ENCODE results near the gene PTPN4.
"Not testable (repeated sequence)": the region's sequence is repeated elsewhere in the genome, so short reads cannot be mapped to it uniquely, and the experiment has no call there.

PTPN4 gene

DNA sequence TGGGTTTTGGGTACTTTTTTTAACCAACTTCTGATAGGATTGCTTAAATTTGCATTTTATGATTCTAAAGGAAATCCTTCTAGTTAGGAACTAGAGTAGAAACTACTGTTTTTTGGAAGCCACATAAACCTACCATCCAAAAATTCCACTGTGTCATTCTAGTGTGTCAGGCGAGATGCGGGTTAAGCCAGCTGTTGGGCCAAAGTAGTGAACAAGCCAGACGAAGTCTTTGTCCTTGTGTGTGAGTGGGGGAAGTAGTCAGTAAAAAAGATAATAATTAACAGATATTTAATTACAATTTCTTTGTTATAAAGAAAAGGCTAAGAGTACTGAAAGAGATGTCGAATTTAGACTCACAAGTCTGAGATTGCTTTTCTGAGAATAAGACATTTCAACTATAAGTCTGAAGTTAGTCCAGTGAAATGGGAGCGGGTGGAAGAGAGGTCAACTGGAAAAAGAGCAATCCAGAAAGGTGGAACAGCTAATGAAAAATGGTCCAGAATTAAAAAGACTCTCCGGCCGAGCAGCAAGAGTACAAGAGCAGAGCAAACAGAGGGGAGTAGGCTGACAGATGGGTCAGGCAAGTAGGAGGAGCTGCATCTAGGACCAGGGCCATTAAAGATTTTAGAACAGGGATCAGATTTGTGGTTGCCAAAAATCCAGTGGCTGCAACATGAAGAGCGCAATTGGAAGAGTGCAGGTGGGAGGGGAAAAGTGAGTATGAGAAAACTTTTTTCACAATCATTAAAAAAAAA is 254.7 kb downstream of the PTPN4 start:
- no peaks in the 10 kb centered on the region for H3K27me3 ChIP-seq (ENCODE audit: insufficient read depth, low read length)
- H3K27ac ChIP-seq (ENCODE audit: low read depth, low read length), result no peak overlapping the region
- H3K4me3 ChIP-seq (ENCODE audit: low read depth, low read length), result peak overlapping the region; percentile 100
- H2AFZ ChIP-seq (ENCODE audit: low read length, unreplicated experiment), result no peak overlapping the region
- no peaks in the 10 kb centered on the region for H3K36me3 ChIP-seq (ENCODE audit: insufficient read depth, low read length)
- H3K4me1 ChIP-seq (ENCODE audit: control insufficient read depth, insufficient read depth, low read length, unreplicated experiment), result peaks cover 20% of the 10 kb centered on the region
- peaks cover 47% of the 10 kb centered on the region for H3K79me2 ChIP-seq (ENCODE audit: control insufficient read depth, insufficient read depth, low read length, unreplicated experiment)

DNA sequence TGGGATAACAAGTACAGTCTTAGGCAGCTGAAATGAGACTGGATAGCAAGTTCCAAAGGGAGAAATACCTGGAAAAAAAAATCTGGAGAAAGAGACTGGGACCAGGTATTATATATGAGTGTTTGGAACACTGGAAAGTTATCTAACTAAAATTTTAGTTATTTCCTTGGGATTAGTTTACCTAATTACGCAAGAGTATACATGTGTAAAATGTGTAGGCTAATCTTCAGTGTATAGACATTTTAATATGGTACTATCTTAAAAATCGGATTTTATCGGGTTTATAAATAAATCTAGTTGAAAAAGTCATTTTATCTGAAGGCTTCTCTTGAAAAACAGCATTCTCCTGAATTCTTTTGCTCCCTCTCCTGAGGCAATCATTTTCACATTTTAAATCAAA is 257.1 kb downstream of the PTPN4 start:
- Histone ChIP-seq H3K36me3 (ENCODE audit: insufficient read depth, low read length) (no peaks in the 10 kb centered on the region), H3K27ac (ENCODE audit: low read depth, low read length) (peak overlapping the region; percentile 20; the same call in 1 of the 2 replicates), H2AFZ (ENCODE audit: low read length, unreplicated experiment) (peak overlapping the region; percentile 58), H3K27me3 (ENCODE audit: insufficient read depth, low read length) (no peaks in the 10 kb centered on the region), H3K79me2 (ENCODE audit: control insufficient read depth, insufficient read depth, low read length, unreplicated experiment) (peaks cover 47% of the 10 kb centered on the region), H3K4me1 (ENCODE audit: control insufficient read depth, insufficient read depth, low read length, unreplicated experiment) (peaks cover 20% of the 10 kb centered on the region), H3K4me3 (ENCODE audit: low read depth, low read length) (peak overlapping the region; percentile 48)

DNA sequence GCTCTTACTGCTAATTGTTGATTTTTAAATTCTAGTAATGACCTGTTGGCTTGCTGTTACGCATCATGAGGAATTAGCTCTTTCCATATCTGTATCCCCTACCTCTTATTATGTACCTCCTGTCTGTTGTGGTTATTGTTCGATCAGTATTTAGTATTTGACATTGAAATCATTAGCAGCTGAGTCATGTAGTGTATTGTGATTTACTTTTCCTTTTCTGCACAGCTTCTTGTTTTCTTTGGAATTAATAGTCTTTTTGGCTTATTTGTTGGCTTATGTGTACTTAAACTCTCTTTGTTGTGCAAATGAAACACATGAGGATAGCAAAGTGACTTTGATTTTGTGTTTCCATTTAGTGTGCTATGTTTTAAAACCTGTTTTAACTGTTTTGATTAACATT is 257.5 kb downstream of the PTPN4 start:
- peak overlapping the region; percentile 20; the same call in 1 of the 2 replicates for H3K27ac ChIP-seq (ENCODE audit: low read depth, low read length)
- peaks cover 47% of the 10 kb centered on the region for H3K79me2 ChIP-seq (ENCODE audit: control insufficient read depth, insufficient read depth, low read length, unreplicated experiment)
- no peaks in the 10 kb centered on the region for H3K36me3 ChIP-seq (ENCODE audit: insufficient read depth, low read length)
- peaks cover 18% of the 10 kb centered on the region for H3K4me1 ChIP-seq (ENCODE audit: control insufficient read depth, insufficient read depth, low read length, unreplicated experiment)
- H2AFZ ChIP-seq (ENCODE audit: low read length, unreplicated experiment), result peak overlapping the region; percentile 58
- peak overlapping the region; percentile 48 for H3K4me3 ChIP-seq (ENCODE audit: low read depth, low read length)
- no peaks in the 10 kb centered on the region for H3K27me3 ChIP-seq (ENCODE audit: insufficient read depth, low read length)

DNA sequence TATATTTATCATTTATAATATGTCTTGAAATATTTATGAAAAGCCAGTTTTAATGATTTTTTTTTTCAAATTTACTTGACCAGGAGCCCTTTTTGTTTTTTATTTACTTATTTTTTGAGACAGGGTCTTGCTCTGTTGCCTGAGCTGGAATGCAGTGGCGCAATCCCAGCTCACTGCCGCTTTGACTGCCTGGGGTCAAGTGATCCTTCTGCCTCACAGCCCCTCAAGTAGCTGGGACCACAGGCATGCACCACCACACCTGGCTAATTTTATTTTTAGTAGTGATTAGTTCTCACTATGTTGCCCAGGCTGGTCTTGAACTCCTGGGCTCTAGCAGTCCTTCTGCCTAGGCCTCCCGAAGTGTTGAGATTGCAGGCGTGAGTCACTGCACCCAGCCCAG is 258.8 kb downstream of the PTPN4 start:
- peaks cover 16% of the 10 kb centered on the region for H3K4me1 ChIP-seq (ENCODE audit: control insufficient read depth, insufficient read depth, low read length, unreplicated experiment)
- H3K4me3 ChIP-seq (ENCODE audit: low read depth, low read length), result no peak overlapping the region
- peaks cover 43% of the 10 kb centered on the region for H3K79me2 ChIP-seq (ENCODE audit: control insufficient read depth, insufficient read depth, low read length, unreplicated experiment)
- no peak overlapping the region for H2AFZ ChIP-seq (ENCODE audit: low read length, unreplicated experiment)
- no peaks in the 10 kb centered on the region for H3K27me3 ChIP-seq (ENCODE audit: insufficient read depth, low read length)
- no peak overlapping the region for H3K27ac ChIP-seq (ENCODE audit: low read depth, low read length)
- no peaks in the 10 kb centered on the region for H3K36me3 ChIP-seq (ENCODE audit: insufficient read depth, low read length)

DNA sequence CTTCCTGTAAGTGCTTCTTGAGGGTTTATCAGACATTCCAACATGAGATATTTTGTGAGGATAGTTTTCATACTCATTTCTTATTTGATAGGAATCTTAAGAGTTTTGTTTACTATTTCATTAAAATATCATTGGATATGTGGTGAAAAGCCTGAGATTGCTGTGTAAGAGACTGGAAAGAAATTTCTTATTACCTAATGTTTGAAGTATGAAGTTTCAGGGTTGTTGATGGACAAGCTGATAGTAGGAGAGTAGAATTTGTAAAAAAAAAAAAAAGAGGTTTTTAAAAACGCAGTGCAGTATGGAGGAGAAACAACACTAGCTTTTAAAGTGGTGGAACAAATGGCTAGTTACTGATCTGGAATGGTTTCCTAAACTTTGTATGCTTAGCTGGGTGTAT is 260.8 kb downstream of the PTPN4 start:
- H3K27me3 ChIP-seq (ENCODE audit: insufficient read depth, low read length), result no peaks in the 10 kb centered on the region
- no peak overlapping the region for H3K27ac ChIP-seq (ENCODE audit: low read depth, low read length)
- H3K4me3 ChIP-seq (ENCODE audit: low read depth, low read length), result no peak overlapping the region
- no peak overlapping the region for H2AFZ ChIP-seq (ENCODE audit: low read length, unreplicated experiment)
- no peaks in the 10 kb centered on the region for H3K36me3 ChIP-seq (ENCODE audit: insufficient read depth, low read length)
- H3K79me2 ChIP-seq (ENCODE audit: control insufficient read depth, insufficient read depth, low read length, unreplicated experiment), result peaks cover 23% of the 10 kb centered on the region
- peaks cover 11% of the 10 kb centered on the region for H3K4me1 ChIP-seq (ENCODE audit: control insufficient read depth, insufficient read depth, low read length, unreplicated experiment)

DNA sequence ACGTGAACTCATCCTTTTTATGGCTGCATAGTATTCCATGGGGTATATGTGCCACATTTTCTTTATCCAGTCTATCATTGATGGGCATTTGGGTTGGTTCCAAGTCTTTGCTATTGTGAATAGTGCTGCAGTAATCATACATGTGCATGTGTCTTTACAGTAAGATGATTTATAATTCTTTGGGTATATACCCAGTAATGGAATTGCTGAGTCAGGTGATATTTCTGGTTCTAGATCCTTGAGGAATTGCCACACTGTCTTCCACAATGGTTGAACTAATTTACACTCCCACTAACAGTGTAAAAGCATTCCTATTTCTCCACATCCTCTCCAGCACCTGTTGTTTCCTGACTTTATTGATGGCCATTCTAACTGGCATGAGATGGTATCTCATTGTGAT is 262.8 kb downstream of the PTPN4 start:
- H3K4me1 ChIP-seq (ENCODE audit: control insufficient read depth, insufficient read depth, low read length, unreplicated experiment); H3K27me3 ChIP-seq (ENCODE audit: insufficient read depth, low read length); H3K36me3 ChIP-seq (ENCODE audit: insufficient read depth, low read length); H3K4me3 ChIP-seq (ENCODE audit: low read depth, low read length); H2AFZ ChIP-seq (ENCODE audit: low read length, unreplicated experiment); H3K27ac ChIP-seq (ENCODE audit: low read depth, low read length): not testable (repeated sequence)
- H3K79me2 ChIP-seq (ENCODE audit: control insufficient read depth, insufficient read depth, low read length, unreplicated experiment), result peaks cover 10% of the 10 kb centered on the region

DNA sequence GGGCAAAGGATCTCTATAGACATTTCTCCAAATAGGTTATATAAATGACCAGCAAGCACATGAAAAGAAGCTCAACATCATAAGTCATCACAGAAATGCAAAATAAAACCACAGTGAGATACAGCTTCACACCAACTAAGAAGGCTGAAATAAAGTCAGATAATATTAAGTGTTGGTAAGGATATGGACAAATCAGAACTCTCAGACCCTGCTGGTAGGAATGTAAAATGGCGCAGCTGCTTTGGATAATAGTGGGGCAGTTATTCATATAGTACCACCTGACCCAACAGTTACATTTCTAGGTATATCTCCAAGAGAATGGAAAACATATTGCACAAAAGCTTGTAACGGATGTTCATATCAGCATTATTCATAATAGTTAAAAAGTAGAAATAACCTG is 267.2 kb downstream of the PTPN4 start:
- H3K27ac ChIP-seq (ENCODE audit: low read depth, low read length), result no peak overlapping the region
- H3K4me3 ChIP-seq (ENCODE audit: low read depth, low read length), result no peak overlapping the region
- H3K4me1 ChIP-seq (ENCODE audit: control insufficient read depth, insufficient read depth, low read length, unreplicated experiment), result no peaks in the 10 kb centered on the region
- H2AFZ ChIP-seq (ENCODE audit: low read length, unreplicated experiment), result no peak overlapping the region
- peaks cover 2% of the 10 kb centered on the region for H3K79me2 ChIP-seq (ENCODE audit: control insufficient read depth, insufficient read depth, low read length, unreplicated experiment)
- no peaks in the 10 kb centered on the region for H3K27me3 ChIP-seq (ENCODE audit: insufficient read depth, low read length)
- peaks cover 2% of the 10 kb centered on the region; the same call in 1 of the 2 replicates for H3K36me3 ChIP-seq (ENCODE audit: insufficient read depth, low read length)

DNA sequence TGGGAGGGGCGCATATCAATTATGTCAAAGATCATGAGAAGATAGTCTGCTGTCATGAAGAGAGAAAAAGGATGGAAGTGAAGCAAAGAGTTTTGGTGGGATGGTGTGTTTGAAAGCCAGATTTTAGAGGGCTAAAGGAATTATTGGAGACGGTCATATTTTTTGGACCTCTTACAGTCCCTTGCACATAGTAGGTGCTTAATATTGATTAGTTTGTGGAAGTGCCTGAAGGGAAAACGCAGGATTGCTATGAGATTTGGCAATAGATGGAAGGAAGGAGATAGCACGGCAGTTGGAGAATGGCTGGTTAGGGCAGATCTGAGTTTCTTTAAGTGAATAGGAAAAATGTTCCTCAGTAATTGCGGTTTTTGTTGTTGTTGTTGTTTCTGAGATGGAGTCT is 269.1 kb downstream of the PTPN4 start:
- no peak overlapping the region for H2AFZ ChIP-seq (ENCODE audit: low read length, unreplicated experiment)
- H3K4me1 ChIP-seq (ENCODE audit: control insufficient read depth, insufficient read depth, low read length, unreplicated experiment), result no peaks in the 10 kb centered on the region
- H3K36me3 ChIP-seq (ENCODE audit: insufficient read depth, low read length), result peaks cover 2% of the 10 kb centered on the region; the same call in 1 of the 2 replicates
- H3K27me3 ChIP-seq (ENCODE audit: insufficient read depth, low read length), result no peaks in the 10 kb centered on the region
- peaks cover 2% of the 10 kb centered on the region for H3K79me2 ChIP-seq (ENCODE audit: control insufficient read depth, insufficient read depth, low read length, unreplicated experiment)
- no peak overlapping the region for H3K27ac ChIP-seq (ENCODE audit: low read depth, low read length)
- H3K4me3 ChIP-seq (ENCODE audit: low read depth, low read length), result no peak overlapping the region

DNA sequence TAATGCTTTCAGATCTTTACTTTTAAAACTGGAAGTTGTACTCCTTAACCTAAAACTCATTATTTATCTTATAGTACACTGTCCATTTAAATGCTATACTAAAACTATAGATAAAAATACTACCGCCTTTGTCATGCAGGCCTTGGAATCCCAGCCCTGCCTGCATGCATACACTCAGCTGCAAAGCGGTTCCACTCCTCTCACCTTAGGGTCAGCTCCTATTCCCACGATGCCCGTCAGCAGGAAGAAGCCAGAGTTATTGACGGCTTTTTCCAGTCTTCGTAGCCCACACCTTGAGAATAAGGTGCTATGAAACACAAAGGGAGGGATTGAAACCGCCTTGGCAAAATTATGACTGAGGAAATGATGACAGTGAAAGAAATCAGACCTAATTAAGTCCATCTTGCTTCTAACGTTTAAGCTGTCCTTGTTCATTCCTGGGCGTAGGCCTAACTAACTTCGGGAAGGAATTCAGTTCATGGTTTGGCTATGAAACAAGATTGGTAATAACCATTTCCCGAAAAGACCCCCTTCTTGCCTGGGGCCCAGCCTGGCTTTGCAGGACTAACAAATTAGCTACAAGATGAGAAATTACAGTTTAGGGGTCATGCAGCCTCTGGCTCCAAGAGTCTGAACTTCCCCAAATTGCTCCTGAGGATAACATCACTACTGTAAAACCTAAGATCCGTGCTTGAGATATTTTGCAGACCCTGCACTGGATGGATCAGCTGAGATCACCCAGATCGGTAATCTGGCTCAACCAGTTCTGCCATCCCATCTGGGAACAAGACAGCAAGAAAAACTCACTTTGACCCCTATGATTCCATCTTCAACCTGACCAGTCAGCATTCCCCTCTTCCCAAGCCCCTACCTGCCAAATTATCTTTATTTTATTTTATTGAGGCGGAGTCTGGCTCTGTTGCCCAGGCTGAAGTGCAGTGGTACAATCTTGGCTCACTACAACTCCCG is 270.2 kb downstream of the PTPN4 start:
- H3K4me1 ChIP-seq (ENCODE audit: control insufficient read depth, insufficient read depth, low read length, unreplicated experiment), result no peaks in the 10 kb centered on the region
- H2AFZ ChIP-seq (ENCODE audit: low read length, unreplicated experiment), result no peak overlapping the region
- H3K27ac ChIP-seq (ENCODE audit: low read depth, low read length), result no peak overlapping the region
- H3K36me3 ChIP-seq (ENCODE audit: insufficient read depth, low read length), result peaks cover 2% of the 10 kb centered on the region; the same call in 1 of the 2 replicates
- no peak overlapping the region for H3K4me3 ChIP-seq (ENCODE audit: low read depth, low read length)
- H3K79me2 ChIP-seq (ENCODE audit: control insufficient read depth, insufficient read depth, low read length, unreplicated experiment), result peaks cover 2% of the 10 kb centered on the region
- H3K27me3 ChIP-seq (ENCODE audit: insufficient read depth, low read length), result no peaks in the 10 kb centered on the region

DNA sequence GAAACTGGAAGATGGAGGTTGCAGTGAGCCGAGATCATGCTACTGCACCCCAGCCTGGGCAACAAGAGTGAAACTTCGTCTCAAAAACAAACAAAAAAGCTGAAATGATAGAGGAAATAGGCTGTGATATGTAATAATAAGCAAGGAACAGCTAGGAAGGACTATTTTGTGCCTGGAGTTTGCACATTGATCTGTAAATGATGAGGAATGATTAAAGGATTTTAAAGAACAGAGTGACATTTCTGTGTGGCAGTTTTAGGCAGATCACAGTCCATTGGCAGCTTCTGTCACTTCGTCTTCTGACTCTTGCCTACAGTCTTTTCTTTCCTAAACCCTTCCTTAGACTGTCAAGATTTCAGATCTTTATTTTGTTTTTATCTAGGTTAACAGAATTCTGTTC is 272.6 kb downstream of the PTPN4 start:
- H3K4me3 ChIP-seq (ENCODE audit: low read depth, low read length), result no peak overlapping the region
- peaks cover 9% of the 10 kb centered on the region for H3K4me1 ChIP-seq (ENCODE audit: control insufficient read depth, insufficient read depth, low read length, unreplicated experiment)
- peaks cover 2% of the 10 kb centered on the region for H3K79me2 ChIP-seq (ENCODE audit: control insufficient read depth, insufficient read depth, low read length, unreplicated experiment)

More for the DNA sequence above, 272.6 kb downstream of the PTPN4 start:
- H3K36me3 ChIP-seq (ENCODE audit: insufficient read depth, low read length), result no peaks in the 10 kb centered on the region
- no peaks in the 10 kb centered on the region for H3K27me3 ChIP-seq (ENCODE audit: insufficient read depth, low read length)
- H2AFZ ChIP-seq (ENCODE audit: low read length, unreplicated experiment), result no peak overlapping the region
- no peak overlapping the region for H3K27ac ChIP-seq (ENCODE audit: low read depth, low read length)
